Measurements from ENCODE around the gene TALDO1.

GRCh38 chr11:794766-795633 is 47.7 kb downstream of the TALDO1 start:
- no peak for TF ChIP-seq POLR2A (IDR thresholded peaks at IDR 0.05)
- TF ChIP-seq, protein P1, sequence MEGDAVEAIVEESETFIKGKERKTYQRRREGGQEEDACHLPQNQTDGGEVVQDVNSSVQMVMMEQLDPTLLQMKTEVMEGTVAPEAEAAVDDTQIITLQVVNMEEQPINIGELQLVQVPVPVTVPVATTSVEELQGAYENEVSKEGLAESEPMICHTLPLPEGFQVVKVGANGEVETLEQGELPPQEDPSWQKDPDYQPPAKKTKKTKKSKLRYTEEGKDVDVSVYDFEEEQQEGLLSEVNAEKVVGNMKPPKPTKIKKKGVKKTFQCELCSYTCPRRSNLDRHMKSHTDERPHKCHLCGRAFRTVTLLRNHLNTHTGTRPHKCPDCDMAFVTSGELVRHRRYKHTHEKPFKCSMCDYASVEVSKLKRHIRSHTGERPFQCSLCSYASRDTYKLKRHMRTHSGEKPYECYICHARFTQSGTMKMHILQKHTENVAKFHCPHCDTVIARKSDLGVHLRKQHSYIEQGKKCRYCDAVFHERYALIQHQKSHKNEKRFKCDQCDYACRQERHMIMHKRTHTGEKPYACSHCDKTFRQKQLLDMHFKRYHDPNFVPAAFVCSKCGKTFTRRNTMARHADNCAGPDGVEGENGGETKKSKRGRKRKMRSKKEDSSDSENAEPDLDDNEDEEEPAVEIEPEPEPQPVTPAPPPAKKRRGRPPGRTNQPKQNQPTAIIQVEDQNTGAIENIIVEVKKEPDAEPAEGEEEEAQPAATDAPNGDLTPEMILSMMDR (IDR thresholded peaks at IDR 0.05) = no peak
- no peak for TF ChIP-seq POLR2AphosphoS5 (IDR thresholded peaks at IDR 0.05)

All from prostate gland (tissue), 2 donors.